A204.1 (cell line): ENCODE measurements around the gene SLC25A39.
A peak's percentile ranks its signal among the peaks of the same experiment; 100 is the strongest.
"Not testable (repeated sequence)": the region's sequence is repeated elsewhere in the genome, so short reads cannot be mapped to it uniquely, and the experiment has no call there.

ENCODE experiments used
- FAIRE-seq: peaks from 2 replicates; lab custom pipeline; 2012; peaks lifted over from hg19 to GRCh38; lab: Jason Lieb, UNC

SLC25A39 gene

GRCh38 chr17:44333371-44333770 lies 8.7 kb upstream of the SLC25A39 start:
- FAIRE-seq = no peak

GRCh38 chr17:44331249-44331760 lies 6.7 kb upstream of the SLC25A39 start:
- FAIRE-seq = peak; percentile 76

GRCh38 chr17:44330263-44330662 lies 5.6 kb upstream of the SLC25A39 start:
- FAIRE-seq = not testable (repeated sequence)

GRCh38 chr17:44329516-44329915 lies 4.9 kb upstream of the SLC25A39 start:
- FAIRE-seq = not testable (repeated sequence)

GRCh38 chr17:44327715-44328449 lies 3.3 kb upstream of the SLC25A39 start:
- FAIRE-seq = no peak

- no peak for FAIRE-seq
These were observed 2.3 kb upstream of the SLC25A39 start for GRCh38 chr17:44326861-44327444.

GRCh38 chr17:44324092-44324570 lies 492 bp downstream of the SLC25A39 start:
- no peak for FAIRE-seq

GRCh38 chr17:44323359-44324091 lies 1.1 kb downstream of the SLC25A39 start:
- no peak for FAIRE-seq

- FAIRE-seq = no peak
These were observed 2.3 kb downstream of the SLC25A39 start for GRCh38 chr17:44322236-44322895.

GRCh38 chr17:44321246-44322120 lies 3.1 kb downstream of the SLC25A39 start:
- no peak for FAIRE-seq

- no peak for FAIRE-seq
These were observed 4.6 kb downstream of the SLC25A39 start for GRCh38 chr17:44320066-44320465.

GRCh38 chr17:44318077-44318892 lies 6.3 kb downstream of the SLC25A39 start:
- no peak for FAIRE-seq

GRCh38 chr17:44317545-44317944 lies 7.1 kb downstream of the SLC25A39 start:
- no peak for FAIRE-seq

- FAIRE-seq = no peak
These were observed 8.6 kb downstream of the SLC25A39 start for GRCh38 chr17:44315760-44316731.

GRCh38 chr17:44314869-44315661 lies 9.6 kb downstream of the SLC25A39 start:
- FAIRE-seq = no peak

- FAIRE-seq = no peak
These were observed 10.1 kb downstream of the SLC25A39 start for GRCh38 chr17:44314524-44314868.

- FAIRE-seq = no peak
These were observed 10.6 kb downstream of the SLC25A39 start for GRCh38 chr17:44314031-44314430.

GRCh38 chr17:44312396-44313104 lies 12.1 kb downstream of the SLC25A39 start:
- no peak for FAIRE-seq
